SK-N-MC (cell line): Measurements from ENCODE around the gene MAN1C1.

ENCODE experiments used
- EZH2 ChIP-seq: fragments of 200-600 bp; sonication (generic); IDR thresholded peaks from one replicate; pipeline ENCODE4 v1.6.1; 2017; ENCODE audit warnings: antibody characterized with exemption
- POLR2AphosphoS5 ChIP-seq: IDR thresholded peaks from 2 replicates; pipeline ENCODE4 v1.6.1; 2012; ENCODE audit warnings: mild to moderate bottlenecking, low read depth, low read length, borderline replicate concordance

- TF ChIP-seq EZH2 (no peak), POLR2AphosphoS5 (no peak)
Observed at GRCh38 chr1:25685938-25686665, 69.5 kb downstream of the MAN1C1 start.
